HepG2 (cell line): ENCODE measurements around the gene HELZ. TPM values are rescaled to one million over a fixed set of nuclear protein-coding genes. Genes with fewer than 3 reads are reported as not detected.

Experiments
- UBTF ChIP-seq: sonication (generic); formaldehyde crosslinking; IDR thresholded peaks from 2 replicates; pipeline ENCODE4 v1.4.0; 2020; ENCODE audit warnings: mild to moderate bottlenecking, missing genetic modification reagents
- ZBTB42 ChIP-seq: sonication (generic); formaldehyde crosslinking; IDR thresholded peaks from 2 replicates; pipeline ENCODE4 v1.5.0; 2020; ENCODE audit warnings: mild to moderate bottlenecking, missing genetic modification reagents
- ZFP41 ChIP-seq: sonication (generic); formaldehyde crosslinking; IDR thresholded peaks from 2 replicates; pipeline ENCODE4 v1.4.0; 2020; ENCODE audit warnings: mild to moderate bottlenecking, missing genetic modification reagents, borderline replicate concordance
- ZHX2 ChIP-seq, 2 experiments: sonication (generic) in 1 of 2; formaldehyde crosslinking in 1 of 2; IDR thresholded peaks; 2 replicates each; pipeline versions ENCODE4 v1.6.1 to v1.9.0; 2014 to 2022; ENCODE audit warnings: antibody characterized with exemption in 1 of 2, borderline replicate concordance in 1 of 2, inconsistent platforms in 1 of 2, low read depth in 1 of 2, missing genetic modification reagents in 1 of 2
- ZSCAN9 ChIP-seq: IDR thresholded peaks from 2 replicates; pipeline ENCODE4 v1.6.1; 2016; ENCODE audit warnings: borderline replicate concordance
- polyA plus RNA-seq, 8 experiments: library from polyadenylated mRNA; depleted of rRNA in 3 of 8; stranded (reverse) in 7 of 8; unstranded in 1 of 8; fragments of >200 nt; fragmentation: Illumina TruSeq in 4 of 8; extraction: Trizol in 4 of 8; gene quantifications; 2 replicates each; pipeline versions ENCODE4 v1.2.1 to v1.2.3, GENCODE V29; 2011 to 2016; ENCODE audit warnings: low read depth in 4 of 8, missing spikeins in 1 of 8, mixed read lengths in 1 of 8; ENCODE audit not compliant: insufficient read depth in 1 of 8
- total RNA-seq, 5 experiments: library from RNA; depleted of rRNA; stranded (reverse); fragments of >200 nt; fragmentation: Illumina TruSeq; extraction: Trizol; gene quantifications; 2 replicates each; pipeline ENCODE4 v1.2.3, GENCODE V29; 2016; ENCODE audit warnings: low read depth in 1 of 5
- TF ChIP-seq, protein P1 (sequence below), 2 experiments: fragments of 450-650 bp in 1 of 2; sonication (generic) in 1 of 2; formaldehyde crosslinking in 1 of 2; IDR thresholded peaks; 2 replicates each; pipeline versions ENCODE4 v1.6.1 to v1.8.0; 2016 to 2022; ENCODE audit warnings: antibody characterized with exemption in 1 of 2, mild to moderate bottlenecking in 1 of 2, missing genetic modification reagents in 1 of 2
- TF ChIP-seq, protein P2 (sequence below): IDR thresholded peaks from 2 replicates; pipeline ENCODE4 v1.6.1; 2012; ENCODE audit warnings: low read depth, low read length, improper control_type of control experiment

HELZ gene
- total and polyA plus RNA-seq, 2 of the 13 experiments (the other 11 are each of a cell fraction or from before 2014, with no cell fraction given), result 35.3 to 52.4 TPM

GRCh38 chr17:67245073-67245693 is at the start of gene HELZ (continued):
- TF ChIP-seq UBTF, result no peak; the same call in 1 of the 2 replicates
- TF ChIP-seq ZBTB42, result peak; percentile 34
- TF ChIP-seq, protein P1, sequence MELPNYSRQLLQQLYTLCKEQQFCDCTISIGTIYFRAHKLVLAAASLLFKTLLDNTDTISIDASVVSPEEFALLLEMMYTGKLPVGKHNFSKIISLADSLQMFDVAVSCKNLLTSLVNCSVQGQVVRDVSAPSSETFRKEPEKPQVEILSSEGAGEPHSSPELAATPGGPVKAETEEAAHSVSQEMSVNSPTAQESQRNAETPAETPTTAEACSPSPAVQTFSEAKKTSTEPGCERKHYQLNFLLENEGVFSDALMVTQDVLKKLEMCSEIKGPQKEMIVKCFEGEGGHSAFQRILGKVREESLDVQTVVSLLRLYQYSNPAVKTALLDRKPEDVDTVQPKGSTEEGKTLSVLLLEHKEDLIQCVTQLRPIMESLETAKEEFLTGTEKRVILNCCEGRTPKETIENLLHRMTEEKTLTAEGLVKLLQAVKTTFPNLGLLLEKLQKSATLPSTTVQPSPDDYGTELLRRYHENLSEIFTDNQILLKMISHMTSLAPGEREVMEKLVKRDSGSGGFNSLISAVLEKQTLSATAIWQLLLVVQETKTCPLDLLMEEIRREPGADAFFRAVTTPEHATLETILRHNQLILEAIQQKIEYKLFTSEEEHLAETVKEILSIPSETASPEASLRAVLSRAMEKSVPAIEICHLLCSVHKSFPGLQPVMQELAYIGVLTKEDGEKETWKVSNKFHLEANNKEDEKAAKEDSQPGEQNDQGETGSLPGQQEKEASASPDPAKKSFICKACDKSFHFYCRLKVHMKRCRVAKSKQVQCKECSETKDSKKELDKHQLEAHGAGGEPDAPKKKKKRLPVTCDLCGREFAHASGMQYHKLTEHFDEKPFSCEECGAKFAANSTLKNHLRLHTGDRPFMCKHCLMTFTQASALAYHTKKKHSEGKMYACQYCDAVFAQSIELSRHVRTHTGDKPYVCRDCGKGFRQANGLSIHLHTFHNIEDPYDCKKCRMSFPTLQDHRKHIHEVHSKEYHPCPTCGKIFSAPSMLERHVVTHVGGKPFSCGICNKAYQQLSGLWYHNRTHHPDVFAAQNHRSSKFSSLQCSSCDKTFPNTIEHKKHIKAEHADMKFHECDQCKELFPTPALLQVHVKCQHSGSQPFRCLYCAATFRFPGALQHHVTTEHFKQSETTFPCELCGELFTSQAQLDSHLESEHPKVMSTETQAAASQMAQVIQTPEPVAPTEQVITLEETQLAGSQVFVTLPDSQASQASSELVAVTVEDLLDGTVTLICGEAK (IDR thresholded peaks at IDR 0.05), result no peak
- TF ChIP-seq, protein P1 (CRISPR knock-in tag; IDR thresholded peaks at IDR 0.05), result peak; percentile 55
- peak; percentile 51; the same call in 1 of the 2 replicates for TF ChIP-seq ZSCAN9 (CRISPR knock-in tag)
- no peak for TF ChIP-seq ZFP41
- TF ChIP-seq, protein P2, sequence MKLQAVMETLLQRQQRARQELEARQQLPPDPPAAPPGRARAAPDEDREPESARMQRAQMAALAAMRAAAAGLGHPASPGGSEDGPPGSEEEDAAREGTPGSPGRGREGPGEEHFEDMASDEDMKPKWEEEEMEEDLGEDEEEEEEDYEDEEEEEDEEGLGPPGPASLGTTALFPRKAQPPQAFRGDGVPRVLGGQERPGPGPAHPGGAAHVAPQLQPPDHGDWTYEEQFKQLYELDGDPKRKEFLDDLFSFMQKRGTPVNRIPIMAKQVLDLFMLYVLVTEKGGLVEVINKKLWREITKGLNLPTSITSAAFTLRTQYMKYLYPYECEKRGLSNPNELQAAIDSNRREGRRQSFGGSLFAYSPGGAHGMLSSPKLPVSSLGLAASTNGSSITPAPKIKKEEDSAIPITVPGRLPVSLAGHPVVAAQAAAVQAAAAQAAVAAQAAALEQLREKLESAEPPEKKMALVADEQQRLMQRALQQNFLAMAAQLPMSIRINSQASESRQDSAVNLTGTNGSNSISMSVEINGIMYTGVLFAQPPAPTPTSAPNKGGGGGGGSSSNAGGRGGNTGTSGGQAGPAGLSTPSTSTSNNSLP, result no peak
- TF ChIP-seq ZHX2 (IDR thresholded peaks at IDR 0.05; ENCODE audit: low read depth), result no peak
- peak; percentile 82 for TF ChIP-seq ZHX2 (CRISPR knock-in tag; IDR thresholded peaks at IDR 0.05; ENCODE audit: borderline replicate concordance)
